Measurements from ENCODE around the gene KHDC4. TPM values are rescaled to one million over a fixed set of nuclear protein-coding genes. Genes with fewer than 3 reads are reported as not detected.
A peak's percentile ranks its signal among the peaks of the same experiment; 100 is the strongest.

The KHDC4 gene
- 10 to 100 TPM; 36.0 to 80.9 (median 53.2) TPM for polyA plus RNA-seq (ENCODE audit: insufficient read length in 4 of 4)

DNA sequence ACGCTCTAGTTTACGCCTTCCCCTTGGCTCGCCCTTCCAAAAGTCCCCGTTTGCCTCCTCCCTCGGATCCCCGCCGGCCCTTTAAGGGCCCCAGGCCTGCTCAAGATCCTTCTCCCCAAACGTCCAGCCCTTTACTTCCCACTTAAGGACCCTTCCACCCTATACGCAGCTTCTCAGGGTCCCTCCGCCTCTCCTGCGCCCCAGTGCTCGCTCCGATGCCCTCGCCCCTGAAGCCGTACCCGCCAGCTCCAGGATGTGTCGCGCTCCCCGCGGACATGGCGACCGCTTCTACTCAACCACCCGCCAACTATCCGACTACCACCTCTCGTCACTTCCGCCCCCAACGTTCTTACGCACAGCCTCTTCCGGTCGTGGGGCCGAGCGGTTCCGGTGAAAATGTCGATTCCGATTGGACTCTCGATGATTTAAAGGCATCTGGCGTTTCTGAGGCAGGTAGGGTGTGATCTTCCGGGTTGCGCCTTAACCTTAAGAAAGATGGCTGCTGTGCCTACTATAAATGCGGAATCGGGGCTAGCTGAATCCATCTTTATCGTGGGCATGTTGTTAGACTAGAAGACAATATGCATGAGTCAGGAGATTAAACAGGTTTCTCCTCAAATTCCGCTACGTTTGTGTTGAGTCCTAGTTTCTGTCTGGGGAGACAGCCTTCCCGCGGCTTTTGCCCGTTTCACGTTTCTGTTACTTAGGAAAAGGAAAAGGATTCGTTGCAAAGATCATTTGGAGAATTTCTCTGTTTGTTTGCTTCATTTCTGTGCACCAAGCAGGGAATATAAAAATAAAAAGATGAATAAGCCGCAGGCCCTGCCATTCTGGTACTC lies at the start of gene KHDC4:
TSS of gene KHDC4 (minus strand) at position 317 of the 839 bp plus-strand sequence. CDS start at position 277, 40 bp downstream.
- DNase-seq (ENCODE audit: low read depth in 4 of 4, low spot score in 3 of 4) = peak; percentile 97 to 99 (median 98)

DNA sequence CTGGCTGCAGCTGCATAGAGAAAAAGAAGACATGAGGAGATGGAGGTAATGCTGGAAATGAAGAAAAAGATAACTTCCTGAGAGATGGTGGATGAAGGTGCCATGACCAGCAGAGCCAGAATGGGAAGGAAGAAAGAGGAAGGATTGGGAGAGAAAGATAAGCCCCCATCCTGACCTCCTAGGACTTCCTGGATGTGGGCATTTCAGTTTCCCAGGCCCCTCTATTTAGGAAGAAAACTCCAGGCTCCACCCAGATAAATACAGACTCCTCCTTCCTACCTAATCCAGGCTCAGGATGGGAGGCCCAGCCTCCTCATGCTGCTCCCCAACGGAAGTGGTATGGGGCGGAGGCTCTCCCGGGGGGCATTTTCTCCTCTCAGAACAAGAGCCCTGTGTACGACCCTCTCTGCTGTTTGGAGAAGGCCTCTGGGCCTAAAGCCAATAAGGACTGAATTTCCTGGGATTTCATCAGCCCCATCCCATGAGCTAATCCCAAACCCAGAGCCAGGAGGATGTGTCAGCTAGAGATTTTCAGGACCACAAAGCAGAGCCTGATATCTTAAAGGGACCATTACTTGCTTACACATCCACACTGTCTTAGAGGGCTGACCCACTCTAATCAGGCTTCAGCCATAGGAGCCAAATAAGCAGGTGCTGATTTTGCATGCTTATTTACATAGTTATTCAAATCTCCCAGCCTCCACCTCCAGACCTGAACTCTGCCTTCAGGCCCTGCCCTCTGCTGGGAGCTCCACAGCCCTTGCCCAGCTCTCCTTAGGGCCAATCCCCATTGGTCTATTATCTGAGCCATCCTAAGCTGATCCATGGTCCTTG lies 49.2 kb upstream of the KHDC4 start:
- no peak for DNase-seq (ENCODE audit: low read depth in 4 of 4, low spot score in 3 of 4)

DNA sequence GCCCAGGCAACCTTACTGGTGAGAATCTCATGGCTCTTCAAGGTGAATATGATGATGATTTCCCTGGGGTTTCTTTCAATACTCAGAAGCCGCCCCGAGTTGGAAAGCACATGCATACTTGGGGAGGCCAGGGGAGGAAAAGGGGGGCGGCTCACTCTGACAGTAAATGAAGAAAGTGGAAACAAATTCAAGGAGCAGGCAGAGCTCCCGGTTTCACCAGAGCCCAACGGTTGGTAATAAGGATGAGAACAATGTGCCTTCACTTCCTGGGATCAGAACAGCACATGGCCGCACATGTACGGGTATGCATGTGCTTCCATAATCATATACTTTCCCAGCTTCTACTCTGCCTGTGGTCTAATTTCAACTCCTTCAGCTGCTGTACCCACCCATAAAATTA lies 47.9 kb upstream of the KHDC4 start:
- DNase-seq (ENCODE audit: low read depth in 4 of 4, low spot score in 3 of 4) = no peak

DNA sequence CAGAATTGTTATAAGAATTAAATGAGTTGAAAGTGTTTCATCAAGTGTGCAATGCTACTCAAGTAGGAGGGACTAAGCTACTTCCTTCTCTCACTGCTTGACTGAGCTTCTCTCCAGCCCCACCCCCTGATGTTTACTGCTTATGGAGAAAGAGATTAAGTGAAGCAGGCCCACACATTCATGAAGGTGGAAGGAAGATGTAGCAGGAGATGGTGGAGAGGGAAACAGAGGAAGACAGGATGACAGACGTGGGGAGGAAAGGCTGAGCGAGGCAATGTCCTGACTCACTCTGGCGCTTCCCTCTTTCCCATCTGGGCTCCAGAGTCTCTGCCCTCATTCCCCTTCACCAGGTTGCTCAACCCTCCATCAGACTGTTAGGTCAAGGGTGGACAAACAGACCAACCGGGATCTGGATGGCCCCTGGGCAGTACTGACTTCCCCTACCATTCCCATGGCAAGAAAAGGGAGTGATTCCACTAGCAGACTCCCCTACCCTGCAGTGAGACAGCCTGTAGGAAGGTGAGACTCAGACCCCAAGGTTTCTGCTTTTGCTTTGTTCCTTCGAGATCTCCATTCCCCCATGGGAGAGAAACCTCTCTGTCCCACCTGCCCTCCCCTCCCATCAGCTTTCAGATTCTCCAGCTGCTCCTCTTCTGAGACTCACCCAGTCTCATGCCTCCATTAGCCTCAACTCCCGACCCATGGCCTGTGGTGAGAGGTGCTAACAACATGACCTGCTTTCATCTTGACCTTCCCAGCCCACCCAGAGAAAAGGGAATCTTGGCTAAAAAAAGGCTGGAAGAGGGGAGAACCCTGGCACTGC lies 47.3 kb upstream of the KHDC4 start:
- no peak for DNase-seq (ENCODE audit: low read depth in 4 of 4, low spot score in 3 of 4)

DNA sequence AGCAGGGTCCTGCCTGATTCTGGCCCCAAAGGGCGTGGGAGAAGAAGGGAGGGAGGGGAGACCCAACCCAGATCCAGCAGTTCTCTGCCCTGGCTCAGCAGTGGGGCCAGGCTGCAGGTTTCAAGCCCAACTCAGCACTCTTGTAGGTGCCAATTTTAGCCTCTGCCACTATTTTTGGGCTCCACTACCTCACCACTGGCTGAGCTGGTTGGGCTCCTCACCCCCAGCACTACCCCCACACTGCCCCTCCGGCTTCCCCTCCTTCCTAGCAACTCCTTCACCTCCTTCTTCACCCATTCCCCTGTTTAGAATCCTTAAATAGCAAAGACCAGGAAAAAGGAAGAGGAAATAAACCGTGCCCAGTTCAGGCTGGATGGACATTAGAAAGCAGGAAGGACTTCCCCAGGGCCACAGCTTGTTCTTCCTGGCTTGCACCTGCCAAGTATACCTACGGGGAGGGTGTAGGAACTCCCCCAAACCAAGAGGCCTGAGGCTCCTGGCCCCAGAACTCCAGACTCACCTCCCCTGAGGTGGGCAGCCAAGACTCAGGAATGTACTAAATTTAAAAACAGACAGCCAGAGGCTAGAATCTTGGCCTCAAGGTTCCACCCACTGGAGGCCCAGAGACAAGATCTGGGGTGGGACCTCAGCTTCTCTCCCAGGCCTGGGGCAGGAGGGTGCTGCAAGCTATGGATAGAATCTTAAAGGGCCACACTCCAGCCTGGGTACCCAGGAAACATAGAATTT lies 45.6 kb upstream of the KHDC4 start:
- no peak for DNase-seq (ENCODE audit: low read depth in 4 of 4, low spot score in 3 of 4)

DNA sequence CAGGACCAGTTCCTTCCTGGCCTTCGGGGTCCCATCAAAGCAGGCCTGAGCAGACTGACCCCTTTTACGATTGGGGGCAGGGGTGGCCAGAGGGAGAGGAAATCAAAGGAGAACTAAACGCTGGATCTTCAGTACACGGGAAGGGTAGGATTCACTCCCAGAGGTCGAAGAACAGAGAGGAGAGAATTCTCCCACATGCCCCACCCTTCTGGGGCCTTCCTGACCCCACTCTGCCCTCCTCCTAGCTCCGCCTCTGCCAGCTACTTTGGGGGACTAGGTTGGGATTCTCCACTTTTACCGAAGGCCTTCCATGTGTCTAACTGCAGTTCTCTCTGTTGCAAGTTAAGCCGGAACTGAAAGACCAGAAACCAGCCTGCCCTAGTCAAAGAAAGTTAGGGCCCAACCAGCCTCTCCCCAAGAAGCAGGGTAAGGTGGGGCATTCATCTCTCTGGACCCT lies 44.8 kb upstream of the KHDC4 start:
- DNase-seq (ENCODE audit: low read depth in 4 of 4, low spot score in 3 of 4) = no peak

DNA sequence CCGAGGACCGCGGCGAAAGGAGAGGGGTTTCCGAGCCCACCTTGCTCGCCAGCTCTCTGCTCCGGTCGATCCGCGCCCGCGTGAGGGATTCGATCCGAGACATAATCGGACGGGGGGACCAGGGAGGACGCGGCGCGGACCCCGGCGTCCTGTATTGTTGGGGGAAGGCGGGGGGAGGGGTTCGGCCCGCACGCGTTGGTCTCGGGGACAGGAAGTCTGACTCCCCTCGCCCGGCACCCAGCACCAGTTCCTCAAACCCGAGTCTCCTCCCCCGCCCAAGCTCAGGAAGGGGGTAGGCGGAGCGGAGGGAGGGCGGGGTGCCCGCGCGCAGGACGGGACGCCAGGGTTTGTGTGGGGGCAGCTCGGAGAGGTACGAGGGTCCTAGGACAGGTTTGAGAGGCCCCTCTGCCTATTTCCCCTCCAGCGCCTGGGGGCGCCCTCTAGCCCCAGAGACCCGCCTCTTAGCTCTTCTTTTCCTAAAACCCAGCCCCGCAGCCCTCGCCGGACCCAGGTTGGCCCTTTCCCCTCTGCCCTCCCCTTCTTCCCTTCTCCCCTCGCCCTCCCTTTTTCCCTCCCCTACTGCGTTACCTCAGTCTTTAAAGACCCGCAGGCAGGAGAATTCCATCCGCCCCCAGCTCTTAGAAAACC lies 44.2 kb upstream of the KHDC4 start, which contains the start of gene ARHGEF2:
TSS of gene ARHGEF2 (minus strand) at position 223 of the 648 bp plus-strand sequence. CDS start at position 103, 120 bp downstream.
- DNase-seq (ENCODE audit: low read depth in 4 of 4, low spot score in 3 of 4) = no peak

DNA sequence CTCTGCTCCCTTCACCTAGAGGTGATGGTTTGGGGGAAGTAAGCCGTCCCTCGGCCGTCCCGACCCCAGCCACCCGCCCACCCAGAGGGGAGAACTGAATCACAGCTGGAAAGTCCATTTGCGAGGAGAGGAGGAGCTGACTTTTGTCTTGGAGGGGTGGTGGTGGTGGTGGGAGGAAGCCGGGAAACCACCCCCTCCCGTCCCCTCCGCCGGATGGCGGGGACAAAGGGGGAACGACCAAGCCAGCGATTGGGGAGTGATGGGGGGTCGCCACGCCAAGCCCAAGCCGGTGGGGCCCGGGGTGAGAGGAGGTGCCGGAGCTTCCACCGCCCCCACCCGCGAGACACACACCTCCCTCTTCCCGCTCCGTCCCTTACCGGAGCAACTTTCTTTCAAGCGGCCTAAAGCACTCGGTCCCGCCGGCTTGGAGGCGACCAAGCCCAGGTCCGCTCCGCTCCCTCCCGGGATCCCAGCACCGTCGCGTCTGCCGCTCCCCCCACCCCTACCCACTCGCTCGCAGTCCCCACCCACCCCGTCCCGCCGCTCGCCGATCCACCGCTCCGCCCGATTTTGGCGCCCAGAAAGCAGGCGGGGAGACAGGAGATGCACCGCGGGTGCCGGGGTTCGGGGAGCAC lies 43.6 kb upstream of the KHDC4 start:
- no peak for DNase-seq (ENCODE audit: low read depth in 4 of 4, low spot score in 3 of 4)

DNA sequence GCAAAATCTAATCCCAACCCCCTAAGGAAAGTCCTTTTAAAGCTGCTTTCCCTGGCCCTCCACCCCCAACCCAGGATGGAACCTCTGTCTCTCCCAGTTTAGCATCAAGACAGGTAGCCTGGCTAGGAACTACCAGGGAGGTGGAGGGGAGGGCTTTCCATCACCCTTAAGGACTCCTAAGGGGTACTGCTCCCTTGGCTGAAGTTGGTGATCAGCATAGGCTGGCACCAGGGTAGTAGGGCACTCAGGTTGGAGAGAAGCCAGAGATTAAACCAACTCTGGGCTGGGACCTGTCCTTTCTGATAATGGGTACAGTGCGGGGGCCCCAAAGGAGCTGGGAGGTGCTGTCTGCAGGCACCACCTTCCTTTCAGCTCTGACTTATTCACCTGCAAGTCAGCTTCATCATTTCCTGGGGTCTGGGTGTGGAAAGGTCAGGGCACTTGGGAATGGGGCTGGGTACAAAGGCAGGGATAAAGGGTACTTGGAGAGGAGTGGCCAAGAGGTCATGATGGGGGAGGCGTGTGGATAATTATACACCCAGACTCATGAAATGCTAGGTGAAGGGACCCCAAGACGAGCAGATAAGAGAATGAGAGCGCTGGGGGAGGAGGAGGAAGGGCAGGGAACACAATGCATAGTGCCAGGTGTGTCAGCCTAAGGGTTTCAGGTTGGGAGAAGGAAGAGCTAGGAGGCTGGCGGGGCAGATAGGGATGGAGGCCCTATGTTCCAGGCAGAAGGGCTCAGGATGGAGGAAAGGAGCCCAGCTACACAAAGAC lies 42.9 kb upstream of the KHDC4 start:
- no peak for DNase-seq (ENCODE audit: low read depth in 4 of 4, low spot score in 3 of 4)

DNA sequence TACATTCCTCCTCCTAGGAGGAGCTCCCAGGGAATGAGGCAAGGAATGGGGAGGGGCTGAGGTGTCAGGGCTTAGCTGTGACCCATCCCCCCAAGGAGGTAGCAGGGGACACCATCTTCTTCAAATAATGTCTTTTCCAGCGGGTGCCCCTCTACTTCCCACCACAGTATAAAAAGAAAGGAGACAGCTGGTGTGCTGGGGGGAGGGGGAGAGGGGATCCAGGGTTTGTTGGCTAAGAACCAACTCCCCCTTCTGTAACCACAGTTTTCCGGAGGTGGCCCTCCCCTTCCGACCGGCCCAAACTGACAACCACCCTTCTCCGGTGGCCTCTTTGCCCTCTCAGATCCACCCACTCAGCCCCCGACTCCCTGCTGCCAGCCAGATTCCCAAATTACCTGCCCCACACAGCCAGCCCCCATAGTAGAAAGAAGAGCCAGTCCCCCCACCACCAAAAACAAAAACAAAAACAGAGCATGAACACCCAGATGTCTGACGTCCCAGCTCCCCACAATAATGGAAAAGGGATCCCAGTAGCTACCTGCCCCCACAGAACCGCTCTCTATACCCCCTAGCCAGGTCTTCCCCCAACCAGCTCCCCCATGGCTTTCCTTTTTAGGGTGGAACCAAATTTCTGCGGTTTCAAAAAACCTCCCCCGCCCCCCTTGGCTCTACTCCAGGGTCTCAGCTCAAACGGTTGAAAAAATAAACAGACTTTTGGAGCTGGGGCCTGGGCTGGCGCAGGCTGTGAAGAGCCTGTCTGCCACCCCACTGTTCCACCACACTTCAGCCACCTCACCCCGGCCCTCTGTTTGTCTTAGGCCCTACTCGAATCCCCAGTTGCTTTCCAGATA lies 42.1 kb upstream of the KHDC4 start:
- DNase-seq (ENCODE audit: low read depth in 4 of 4, low spot score in 3 of 4) = no peak

DNA sequence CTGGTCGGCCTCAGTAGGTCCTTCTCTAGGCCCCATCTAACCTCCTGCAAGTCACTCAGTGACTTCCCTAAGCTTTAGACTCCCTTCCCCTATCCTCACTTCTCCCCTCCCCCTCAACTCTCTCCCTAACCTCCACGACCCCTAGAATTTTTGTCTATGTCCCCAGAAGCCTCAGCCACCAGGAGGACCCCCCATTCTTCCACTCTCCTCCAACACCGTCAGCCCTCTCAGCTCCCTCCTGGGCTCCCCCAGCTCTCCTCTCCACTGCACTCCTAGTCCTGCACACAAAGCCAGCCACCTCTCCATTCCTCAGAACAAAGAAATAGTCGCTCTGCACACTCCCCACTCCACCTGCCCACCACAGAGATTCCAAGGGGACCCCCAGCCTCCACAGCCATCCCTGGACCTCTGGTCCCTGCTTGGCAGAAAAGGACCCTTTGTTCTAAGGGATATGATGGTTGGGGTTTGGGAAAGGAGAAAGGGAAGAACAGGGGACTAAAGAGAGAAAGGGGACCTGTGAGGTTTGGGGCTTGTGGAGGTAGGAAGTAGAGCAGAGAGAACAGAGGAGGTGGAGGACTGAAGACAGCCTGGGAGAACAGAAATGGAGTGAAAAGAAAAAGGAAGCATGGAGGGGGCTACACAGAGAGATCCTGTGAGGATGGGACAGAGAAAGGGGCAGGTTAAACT lies 41.3 kb upstream of the KHDC4 start:
- no peak for DNase-seq (ENCODE audit: low read depth in 4 of 4, low spot score in 3 of 4)

DNA sequence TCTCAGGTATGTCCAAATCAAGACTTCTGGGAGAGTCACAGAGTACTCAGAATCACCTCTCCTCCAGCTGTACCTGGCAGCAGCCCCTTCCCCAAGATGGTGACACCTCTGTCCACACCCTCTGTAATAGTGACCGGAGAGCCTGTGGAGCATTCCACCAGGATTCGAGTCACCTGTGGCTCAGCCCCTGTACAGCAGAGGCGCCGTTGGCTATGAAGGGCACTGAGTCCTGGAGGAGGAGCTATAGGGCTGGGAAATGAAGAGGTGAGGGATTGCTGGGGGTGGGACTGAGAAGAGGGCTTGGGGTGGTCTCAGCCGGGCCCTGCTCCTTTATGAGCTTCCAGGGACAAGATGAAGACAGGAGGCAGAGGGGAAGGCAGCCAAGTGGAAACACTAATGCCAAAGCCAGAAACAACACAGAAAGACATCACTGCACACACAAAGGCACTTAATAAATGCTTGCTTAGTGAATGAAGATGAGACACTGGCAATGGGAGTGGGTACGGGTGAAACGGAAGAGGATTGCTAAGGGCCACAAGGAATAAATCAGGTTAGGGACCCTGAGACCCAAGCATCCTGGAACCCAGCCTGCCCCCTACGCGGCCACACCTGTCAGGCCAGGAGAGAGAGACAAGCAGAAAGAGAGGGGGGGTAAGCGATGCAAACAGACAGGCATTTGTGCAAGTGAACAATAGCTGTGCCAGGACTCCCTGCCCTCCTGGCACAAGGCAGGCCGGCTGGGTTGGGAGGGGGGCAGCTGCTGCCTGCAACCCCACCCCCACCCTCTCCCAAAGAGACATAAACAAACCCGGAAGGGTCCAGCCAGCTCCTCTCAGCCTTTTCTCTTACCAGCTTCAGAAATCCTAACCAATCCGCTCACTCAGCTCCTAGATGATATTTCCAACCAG lies 40.2 kb upstream of the KHDC4 start:
- DNase-seq (ENCODE audit: low read depth in 4 of 4, low spot score in 3 of 4) = no peak

DNA sequence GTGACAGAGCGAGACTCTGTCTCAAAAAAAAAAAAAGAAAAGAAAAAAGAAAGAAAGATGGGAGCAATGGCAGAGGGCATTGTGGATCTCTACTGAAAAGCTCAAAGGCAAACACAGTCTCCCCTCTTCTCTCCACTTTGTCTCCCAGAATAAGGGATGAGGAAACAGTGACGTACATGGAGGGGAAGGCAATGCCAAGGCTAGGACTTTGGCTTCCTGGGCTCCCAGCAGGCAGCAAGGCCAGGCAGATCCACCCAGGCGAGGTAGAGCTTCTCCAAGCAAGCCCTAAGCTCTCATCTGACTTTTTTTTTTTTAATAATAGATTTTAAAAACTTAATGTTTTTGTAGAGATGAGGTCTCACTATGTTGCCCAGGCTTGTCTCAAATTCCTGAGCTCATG lies 39.5 kb upstream of the KHDC4 start:
- DNase-seq (ENCODE audit: low read depth in 4 of 4, low spot score in 3 of 4) = no peak

DNA sequence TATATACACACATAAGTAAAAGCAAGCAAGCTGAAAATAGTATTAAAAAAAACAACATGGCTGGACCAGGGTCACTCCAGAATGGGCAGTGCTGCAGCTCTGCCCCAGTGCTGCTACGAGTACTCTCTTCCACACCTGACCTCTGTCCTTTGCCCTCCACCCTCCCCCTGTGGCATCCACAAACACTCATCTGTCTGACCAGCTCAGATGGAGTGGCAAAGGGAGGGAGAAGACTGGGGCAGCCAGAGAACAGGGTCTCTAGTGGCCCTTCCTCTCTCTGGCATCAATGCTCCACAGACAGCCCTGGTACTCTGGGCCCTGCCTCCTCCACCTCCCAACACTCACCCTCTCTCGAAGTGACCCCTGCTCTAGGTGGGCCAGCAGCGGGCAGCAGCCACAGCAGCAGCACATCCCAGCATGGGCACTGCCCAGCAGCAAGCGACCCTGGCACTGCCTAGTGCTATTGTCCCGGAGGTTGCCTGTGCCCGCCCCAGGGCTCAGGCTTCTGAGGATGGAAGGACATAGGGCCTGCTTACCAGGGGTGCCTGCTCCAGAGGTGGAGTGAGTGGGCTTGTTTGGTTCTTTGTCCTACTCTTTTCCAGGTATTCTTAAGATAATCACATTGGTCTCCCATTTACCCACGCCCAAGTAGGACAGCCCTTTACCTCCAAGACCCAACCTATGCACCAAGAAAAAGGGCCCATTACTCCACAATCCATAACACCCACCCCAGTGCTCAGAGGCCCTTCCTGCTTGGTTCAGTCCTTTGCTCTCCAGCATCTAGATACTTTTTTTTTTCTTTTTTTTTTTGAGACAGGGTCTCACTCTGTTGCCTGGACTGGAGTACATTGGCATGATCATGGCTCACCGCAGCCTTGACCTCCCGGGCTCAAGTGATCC lies 37.9 kb upstream of the KHDC4 start:
- no peak for DNase-seq (ENCODE audit: low read depth in 4 of 4, low spot score in 3 of 4)
